ENCODE data around the gene CHST8.

DNA sequence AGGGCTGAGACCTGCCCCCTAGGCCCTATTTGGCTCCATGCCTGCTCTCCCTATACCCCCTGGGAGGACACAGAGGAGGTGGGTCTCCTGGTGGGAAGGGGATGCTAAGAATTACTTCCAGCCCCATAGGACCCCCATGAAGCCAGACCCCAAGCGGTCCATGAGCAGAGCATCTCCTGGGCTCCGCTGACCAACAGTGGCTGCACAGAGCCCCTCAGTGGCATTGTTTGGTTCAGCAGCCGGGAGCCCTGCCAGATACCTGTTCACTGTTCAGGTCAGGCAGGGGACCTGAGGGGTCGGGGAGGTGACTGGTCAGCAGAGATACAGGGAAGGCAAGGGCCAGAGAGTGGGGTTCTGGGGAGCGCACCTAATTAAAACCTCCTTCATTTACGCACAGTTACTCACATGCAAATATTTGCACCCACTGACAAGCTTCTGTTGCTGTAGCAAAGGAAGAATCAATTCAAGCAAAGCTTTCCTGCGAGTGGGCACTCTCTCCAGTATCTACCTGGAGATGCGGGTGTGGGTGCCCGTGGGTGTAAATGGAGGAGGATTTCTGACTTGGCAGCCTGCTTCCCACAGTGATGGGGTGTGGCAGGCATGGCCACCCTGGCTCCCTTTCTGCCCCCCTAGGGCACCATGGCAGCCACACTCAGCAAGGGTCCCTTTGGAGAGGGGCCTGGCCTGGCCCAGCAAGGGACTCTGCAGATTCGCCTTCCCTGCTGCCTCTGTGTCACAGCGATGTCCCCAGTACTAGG is 83.5 kb downstream of the CHST8 start:
- TF ChIP-seq POLR2AphosphoS5 (IDR thresholded peaks at IDR 0.05) = no peak
- TF ChIP-seq, protein P1, sequence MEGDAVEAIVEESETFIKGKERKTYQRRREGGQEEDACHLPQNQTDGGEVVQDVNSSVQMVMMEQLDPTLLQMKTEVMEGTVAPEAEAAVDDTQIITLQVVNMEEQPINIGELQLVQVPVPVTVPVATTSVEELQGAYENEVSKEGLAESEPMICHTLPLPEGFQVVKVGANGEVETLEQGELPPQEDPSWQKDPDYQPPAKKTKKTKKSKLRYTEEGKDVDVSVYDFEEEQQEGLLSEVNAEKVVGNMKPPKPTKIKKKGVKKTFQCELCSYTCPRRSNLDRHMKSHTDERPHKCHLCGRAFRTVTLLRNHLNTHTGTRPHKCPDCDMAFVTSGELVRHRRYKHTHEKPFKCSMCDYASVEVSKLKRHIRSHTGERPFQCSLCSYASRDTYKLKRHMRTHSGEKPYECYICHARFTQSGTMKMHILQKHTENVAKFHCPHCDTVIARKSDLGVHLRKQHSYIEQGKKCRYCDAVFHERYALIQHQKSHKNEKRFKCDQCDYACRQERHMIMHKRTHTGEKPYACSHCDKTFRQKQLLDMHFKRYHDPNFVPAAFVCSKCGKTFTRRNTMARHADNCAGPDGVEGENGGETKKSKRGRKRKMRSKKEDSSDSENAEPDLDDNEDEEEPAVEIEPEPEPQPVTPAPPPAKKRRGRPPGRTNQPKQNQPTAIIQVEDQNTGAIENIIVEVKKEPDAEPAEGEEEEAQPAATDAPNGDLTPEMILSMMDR (IDR thresholded peaks at IDR 0.05) = no peak
- TF ChIP-seq EP300 (IDR thresholded peaks at IDR 0.05) = no peak
- TF ChIP-seq POLR2A (IDR thresholded peaks at IDR 0.05) = no peak
